Right kidney (tissue), 1 donor: ENCODE measurements around the gene ATXN10.
A peak's percentile ranks its signal among the peaks of the same experiment; 100 is the strongest.
"Not testable (repeated sequence)": the region's sequence is repeated elsewhere in the genome, so short reads cannot be mapped to it uniquely, and the experiment has no call there.

ENCODE experiments used
- DNase-seq: peaks from one replicate; pipeline ENCODE4 v3.0.0-alpha.2; 2016

ATXN10 gene

DNA sequence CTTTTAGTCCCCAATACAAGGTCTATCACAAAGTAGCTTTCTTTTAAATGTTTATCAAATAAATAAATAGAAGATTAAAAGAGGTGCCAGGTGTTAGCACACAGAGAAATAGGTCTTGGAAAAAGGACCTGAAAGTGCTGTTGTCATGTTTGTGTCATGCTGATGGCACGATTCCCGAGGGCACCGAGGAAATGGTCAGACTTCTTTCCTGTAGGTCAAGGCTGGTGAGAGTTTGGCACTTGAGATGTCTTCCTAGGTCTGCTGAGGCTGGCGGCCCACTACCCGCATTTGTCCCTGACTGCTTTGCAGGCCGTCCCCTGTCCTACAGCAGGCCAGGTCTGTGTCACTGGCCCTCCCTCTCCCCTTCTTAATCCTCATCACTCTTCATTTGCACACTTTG is 112.1 kb downstream of the ATXN10 start:
- no peak for DNase-seq

GRCh38 chr22:45784357-45785277 is 113.0 kb downstream of the ATXN10 start:
- no peak for DNase-seq

DNA sequence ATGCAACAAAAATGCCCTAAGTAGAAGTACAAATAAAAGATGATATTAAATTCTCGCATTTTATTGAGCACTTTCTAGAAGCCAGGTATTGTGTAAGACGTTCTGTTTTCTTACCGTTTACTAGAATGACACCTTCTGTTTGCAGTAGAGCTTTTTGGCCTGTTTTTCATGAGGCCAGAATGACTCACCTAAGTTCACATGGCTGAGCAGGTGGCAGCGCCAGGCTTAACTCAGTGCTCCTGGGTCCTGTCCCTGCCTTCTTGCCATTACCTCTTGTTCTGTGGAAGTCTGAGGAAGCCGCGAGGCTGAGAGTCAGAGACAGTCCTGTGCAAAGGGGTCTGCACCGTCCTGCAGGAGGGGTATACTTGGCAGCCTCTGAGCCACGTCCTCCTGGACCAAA is 113.8 kb downstream of the ATXN10 start:
- DNase-seq: no peak

GRCh38 chr22:45786726-45787125 is 115.1 kb downstream of the ATXN10 start:
- DNase-seq: no peak

DNA sequence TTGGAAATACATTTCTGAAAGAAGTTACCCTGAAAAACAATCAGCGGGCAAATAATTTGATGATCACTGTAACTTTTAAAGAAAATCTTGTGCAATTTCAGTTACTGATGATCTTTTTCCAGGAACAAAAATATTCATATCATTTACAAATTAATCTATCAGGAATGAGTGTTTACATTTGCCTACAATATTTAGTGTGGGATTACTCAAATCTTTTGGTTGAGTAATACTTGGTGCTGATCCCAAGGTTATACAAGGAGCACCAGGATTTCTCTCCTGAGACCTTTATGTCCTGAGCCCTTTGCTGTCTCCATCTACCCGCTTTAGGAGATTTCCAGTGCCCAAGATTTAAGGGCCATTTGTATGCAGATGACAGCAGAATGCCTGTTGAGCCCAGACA is 116.1 kb downstream of the ATXN10 start:
- DNase-seq: no peak

- DNase-seq: no peak
Measured at GRCh38 chr22:45788522-45788921, 116.9 kb downstream of the ATXN10 start.

DNA sequence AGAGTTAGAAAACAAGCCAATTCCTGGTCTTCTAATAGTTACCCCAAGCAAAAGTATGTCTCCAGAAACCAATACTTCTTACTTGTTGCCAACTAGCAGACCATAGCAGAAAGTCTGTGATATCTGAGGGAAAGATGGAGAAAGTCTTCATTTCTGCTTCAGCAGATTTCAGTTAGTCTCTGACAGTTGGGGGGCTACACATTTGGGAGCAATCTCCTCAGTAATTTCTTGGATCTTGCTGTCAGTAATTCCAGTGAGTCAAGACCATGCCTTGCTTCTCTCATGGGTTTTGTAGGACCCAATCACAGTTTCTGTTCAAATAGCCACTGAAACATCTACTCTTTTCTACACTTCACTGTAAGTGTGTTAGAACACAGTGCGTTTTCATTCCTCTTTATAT is 118.8 kb downstream of the ATXN10 start:
- DNase-seq: no peak

- DNase-seq: no peak
Measured at GRCh38 chr22:45793161-45793560, 121.5 kb downstream of the ATXN10 start.

- DNase-seq: no peak
Measured at GRCh38 chr22:45793892-45794291, 122.3 kb downstream of the ATXN10 start.

GRCh38 chr22:45796009-45796408 is 124.4 kb downstream of the ATXN10 start:
- DNase-seq: not testable (repeated sequence)

DNA sequence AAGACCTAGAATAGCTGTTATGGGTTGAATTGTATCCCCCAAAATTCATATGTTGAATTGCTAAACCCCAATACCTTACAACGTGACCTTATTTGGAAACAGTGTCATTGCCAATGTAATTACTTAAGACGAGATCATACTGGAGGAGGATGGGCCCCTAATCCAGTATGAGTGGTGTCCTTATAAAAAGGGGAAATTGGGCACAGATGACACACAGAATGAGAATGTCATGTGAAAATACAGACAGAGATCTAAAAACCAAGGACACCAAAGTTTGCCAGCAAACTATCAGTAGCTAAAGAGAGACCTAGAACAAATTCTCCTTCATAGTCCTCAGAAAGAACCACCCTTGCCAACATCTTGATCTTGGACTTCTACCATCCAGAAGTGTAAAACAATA is 127.7 kb downstream of the ATXN10 start:
- DNase-seq: no peak

- no peak for DNase-seq
Measured at GRCh38 chr22:45802054-45802453, 130.4 kb downstream of the ATXN10 start.

DNA sequence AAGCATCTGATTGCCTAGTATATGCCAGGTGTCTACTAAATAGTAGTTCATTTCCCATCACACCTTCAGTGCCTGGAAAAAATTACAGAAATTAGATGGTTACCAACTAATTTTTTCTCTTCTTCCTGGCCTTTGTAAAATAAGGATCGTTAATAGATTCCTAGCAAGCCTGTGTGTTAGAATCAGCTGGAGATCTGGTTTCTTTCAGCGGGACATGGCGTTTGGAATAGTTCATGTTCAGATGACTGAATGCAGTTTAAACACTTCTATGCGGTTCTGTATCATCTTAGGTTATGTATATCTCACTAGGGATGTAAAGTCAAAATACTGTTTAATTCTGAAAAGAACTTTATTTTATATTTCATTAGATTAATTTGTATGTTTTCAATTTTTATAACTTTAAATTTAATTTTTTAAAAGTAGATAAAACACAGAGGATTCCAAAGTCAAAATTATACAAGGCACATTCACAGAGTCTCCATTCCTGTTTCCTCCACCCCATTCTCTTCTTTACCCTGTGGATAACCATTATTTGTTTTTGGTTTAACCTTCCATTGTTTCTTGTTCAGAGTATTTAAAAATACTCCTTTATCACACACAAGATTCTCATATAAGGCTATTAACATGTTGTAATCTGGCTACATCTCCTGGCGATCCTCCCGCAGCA is 132.8 kb downstream of the ATXN10 start:
- no peak for DNase-seq

DNA sequence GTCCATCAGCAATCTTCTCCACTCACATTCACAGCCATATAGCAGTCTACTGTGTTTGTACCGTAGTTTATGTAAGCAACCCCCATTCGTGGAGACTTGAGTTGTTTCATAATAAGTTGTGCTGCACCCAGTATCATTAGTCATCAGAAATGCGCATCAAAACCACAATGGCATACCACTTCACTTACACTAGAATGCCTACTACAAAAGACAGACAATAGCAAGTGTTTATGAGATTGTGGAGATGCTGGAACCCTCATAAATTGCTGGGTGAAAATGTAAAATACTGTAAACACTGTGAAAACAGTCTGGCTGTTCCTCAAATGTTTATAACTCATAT is 133.3 kb downstream of the ATXN10 start:
- DNase-seq: no peak

DNA sequence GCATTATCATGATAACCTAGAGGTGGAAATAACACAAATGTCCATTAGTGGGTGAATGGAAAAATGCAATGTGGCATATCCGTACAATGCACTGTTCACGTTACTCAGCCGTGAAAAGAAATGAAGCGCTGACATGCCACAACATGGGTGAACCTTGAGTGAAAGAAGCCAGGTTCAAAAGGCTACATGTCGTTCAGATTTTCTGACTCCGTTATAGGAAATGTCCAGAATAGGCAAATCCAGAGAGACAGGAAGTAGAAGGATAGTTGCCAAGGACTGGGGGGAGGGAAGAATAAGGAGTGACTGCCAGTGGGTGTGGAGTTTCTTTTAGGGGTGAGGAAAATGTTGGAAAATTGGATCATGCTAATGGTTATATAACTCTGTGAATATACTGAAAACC is 133.8 kb downstream of the ATXN10 start:
- DNase-seq: no peak

DNA sequence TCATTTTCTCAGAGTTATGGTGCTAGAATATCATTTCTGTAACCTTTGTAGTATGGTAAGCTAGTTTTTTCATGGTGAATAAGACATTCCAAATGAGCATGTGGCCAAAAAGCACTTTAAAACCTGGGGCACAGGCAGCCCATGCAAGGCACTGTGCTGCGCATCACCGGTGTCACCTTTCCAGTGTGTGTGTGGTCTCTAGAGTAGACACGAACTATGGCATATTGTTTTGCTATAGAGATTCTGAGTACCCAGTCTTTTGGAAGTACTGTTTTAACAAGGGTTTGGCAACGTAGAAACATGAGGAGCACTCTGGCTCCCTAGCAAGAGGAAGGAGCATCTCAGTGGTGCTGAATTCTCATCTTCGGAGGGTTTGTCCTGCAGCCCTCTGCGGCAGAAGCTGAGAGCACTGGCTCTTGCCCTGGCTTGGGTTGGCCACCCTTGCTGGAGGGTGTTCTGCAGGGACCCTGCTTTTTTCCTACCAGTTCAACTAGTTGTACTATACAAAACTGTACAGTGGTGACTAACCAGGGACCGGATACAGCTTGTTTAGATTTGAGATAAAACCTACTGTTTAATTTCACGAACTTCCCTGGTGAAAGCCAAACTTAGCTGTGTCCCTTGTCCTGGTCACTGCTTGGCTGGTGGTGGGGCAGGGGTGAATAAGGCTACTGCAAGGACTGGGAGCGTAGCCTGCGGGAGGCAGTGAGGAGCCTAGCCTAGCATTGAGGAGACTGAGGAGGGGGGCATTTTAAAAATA is 135.7 kb downstream of the ATXN10 start:
- DNase-seq: no peak

- DNase-seq: no peak
Measured at GRCh38 chr22:45812910-45813309, 141.3 kb downstream of the ATXN10 start.

DNA sequence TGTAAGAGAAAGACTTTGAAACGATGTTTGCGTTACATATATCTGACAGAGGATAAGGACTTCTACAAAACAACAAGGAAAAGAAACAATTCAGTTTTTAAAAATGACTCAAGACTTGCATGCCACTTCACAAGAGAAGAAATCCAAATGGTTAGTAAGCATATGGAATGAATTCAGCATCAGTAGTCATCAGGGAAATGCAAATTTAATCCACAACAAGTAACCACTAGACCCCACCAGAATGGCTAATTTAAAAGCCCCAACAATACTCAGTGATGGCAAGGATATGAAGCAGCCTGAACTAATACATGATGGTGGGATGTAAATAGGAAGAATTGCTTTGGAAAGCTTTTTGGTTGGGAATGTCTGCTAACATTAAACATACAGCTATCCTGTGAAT is 142.6 kb downstream of the ATXN10 start:
- DNase-seq: no peak

DNA sequence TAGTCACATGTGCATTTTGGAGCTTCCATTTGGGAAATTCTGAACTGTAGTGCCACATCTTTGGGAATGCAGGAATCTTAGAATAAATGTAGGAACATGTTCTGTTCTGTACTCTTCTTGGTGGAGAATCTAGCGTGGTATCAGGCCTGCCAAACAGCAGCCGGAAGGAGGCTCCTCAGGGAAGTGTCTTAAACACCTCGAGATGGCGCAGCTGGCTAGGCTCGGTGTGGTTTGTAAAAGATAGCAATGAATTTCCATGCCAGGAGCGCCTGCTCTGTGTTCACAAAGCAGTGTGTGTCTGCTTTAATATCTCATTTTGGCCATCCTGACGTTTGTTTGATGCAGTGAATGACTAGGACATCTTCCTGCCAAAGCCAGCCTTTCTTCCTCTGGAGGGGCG is 145.1 kb downstream of the ATXN10 start:
- no peak for DNase-seq

DNA sequence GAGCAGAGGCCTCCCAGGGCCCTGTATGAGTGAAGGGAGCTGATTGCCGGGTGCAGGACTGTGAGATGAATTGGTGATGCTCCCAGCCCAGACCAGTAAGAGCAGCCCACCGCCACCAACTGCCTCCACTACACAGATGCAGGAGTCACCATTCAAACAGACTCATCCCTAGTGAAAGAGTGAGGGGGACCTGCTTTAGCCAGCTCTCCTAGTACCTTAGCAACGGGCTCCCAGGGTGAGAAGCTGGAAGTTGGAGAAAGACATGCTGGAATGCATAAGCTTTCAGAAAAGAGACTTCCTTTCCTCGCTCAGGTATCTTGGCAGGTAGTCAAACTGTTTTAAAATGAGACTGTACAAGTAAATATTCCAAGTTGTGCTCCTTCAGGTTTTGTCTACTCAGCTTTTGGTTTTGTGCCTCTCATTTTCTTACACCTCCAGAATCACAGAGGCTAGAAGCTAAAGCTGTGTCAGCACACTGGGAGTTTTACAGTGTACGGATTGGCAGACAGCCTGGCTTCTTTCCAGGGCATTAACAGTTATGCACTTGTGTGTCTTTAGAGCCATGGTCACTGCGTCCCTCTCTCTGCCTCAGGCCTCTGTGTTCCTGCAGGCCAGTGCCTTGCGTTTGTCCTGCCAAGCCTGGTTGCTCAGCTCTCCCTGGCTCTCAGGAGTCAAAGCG is 146.2 kb downstream of the ATXN10 start:
- peak; percentile 27 for DNase-seq

DNA sequence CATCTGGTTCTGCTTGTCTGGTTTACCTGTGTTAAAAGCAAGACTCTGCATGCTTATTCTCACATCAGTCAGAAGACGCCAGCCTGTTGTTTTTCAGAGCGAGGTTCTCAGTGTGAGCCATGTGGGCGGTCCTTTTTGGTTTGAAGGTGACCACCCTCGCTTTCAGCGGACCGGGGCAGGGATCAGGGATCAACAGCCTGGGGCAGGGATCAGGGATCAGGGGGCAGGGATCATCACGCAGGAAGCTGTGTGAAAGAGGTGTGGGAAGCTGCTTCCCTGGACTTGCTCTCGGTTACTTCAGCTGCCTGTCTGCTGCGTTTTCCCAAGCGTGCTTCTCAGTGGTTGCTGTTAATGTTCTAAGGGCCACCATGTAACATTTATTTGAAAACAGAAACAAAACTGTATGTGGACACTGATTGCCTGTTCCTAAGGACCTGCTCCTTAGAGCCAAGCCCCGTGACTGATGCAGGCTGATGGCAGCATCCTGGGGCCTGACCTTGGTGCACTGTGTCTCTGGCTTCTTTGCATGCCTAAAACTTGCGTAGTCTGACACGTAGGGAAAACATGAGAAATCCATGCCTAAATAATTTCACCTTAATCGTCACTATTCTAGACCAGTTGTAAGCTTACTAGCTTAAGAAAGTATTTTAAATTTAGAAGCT is 146.9 kb downstream of the ATXN10 start:
- DNase-seq: no peak

- no peak for DNase-seq
Measured at GRCh38 chr22:45819305-45819704, 147.7 kb downstream of the ATXN10 start.
